Measurements from ENCODE around the gene EIF5A. TPM values are rescaled to one million over a fixed set of nuclear protein-coding genes. Genes with fewer than 3 reads are reported as not detected.
A peak's percentile ranks its signal among the peaks of the same experiment; 100 is the strongest.
"Not testable (repeated sequence)": the region's sequence is repeated elsewhere in the genome, so short reads cannot be mapped to it uniquely, and the experiment has no call there.

Gene EIF5A
- total RNA-seq, 2 donors from 2014 or later = 274 to 374 TPM

DNA sequence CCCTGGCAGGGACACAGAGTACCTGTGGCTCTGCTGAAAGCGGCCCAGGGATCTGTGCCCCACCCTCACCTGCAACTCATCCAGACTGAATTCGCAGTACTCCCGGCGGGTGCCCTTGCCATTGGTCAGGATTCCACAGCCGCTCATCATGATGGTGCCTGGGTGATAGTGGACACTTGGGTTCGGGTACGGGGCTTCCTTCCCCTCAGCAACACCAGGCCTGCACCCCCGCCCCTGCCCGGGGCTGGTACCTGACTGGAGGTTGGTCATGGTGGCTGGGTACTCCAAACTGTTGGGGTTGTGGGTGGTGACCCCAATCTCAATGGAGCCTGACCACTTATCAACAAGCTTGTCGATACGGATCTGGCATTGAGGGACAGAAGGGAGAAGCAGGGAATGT lies 18.8 kb downstream of the EIF5A start:
- ATAC-seq = no peak
- intact Hi-C loops (cut with DNase I) = no loop called here
- no peak for DNase-seq

DNA sequence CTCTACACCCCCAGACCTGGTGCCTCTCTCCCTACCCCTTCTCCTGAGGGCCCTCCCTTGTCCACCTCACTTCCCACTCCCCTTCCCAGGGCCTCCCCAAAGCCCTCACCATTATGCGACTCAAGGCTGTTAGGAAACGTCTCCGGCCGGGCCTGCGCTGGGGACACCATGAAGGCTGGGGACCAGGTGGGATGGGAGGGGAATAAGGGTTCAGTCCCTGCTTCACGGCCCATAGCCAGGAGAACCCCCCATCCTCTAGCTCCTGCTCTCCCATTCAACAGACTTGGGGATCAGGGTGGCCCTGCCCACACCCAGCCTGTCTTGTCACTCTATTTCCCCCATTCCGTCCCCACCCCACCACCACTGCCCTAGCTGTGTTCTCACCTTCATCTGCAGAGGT lies 19.6 kb downstream of the EIF5A start:
- ATAC-seq = no peak
- intact Hi-C loops (cut with DNase I) = no loop called here

DNA sequence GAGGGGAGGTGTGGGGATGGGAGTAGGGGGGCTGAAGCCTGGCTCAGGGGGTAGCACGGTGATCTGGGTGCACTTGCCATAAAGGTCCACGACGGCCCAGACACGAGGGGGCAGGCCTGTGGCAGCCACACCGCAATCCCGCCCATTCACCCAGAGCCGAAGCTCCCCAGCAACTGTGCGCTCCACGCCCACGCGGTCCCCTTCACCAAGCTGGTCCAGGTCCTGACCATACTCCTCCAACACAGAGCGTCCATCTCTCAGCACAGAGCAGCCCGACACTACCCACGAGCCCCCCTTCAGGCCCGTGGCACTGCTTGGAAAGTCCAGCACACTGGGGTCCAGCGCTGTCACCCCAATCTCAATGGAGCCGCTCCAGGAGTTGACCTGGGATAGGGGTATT lies 20.1 kb downstream of the EIF5A start:
- no peak for ATAC-seq
- intact Hi-C loops (cut with DNase I) = no loop called here
- no peak for DNase-seq

More for the DNA sequence above, 19.6 kb downstream of the EIF5A start:
- no peak for DNase-seq

DNA sequence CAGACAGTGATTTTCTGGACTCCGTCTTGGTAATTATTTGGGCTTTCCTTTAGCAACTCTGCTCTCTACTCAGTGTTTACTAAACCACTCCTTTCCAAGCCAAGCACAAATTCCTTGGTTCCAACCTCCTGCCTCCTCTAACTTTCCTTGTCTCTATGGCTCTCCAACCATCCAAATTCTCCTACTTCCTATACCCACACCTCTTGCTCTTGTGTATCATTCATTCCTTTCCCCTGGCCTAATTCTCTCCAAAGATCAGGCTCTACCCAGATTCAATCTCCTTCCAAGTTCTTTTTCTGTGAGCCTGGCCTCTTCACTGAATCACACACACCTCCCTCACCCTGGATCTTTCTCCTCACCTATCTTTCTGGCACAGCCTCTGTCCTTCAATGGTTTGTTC lies 20.6 kb downstream of the EIF5A start:
- intact Hi-C loops (cut with DNase I) = no loop called here
- DNase-seq (no peak), ATAC-seq (no peak)

DNA sequence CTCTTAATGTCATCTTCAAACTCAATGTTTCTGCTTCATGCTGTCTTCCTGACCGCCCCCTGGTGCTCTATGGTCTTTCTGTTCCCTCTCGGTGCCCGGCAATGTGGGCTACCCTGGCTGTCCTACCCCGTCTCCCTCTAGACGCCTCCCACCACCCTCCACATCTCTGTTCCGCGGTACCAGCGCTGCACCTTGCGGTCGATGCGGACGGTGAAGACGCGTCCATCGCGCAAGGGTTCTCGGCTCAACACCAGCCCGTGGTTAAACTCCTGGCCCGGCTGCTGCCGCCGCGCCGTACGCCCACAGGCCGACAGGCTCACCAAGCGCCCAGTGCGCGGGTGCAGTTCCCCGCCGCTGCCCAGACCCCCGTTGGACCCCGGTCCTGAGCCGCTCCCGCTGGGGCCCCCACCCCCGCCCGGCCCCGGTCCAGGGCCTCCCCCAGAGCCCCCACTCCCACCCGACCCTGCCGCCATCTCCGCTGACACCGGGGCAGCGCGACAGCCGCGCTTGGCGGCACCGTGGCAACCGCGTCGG lies 21.5 kb downstream of the EIF5A start, which contains the start of gene NEURL4:
Gene NEURL4, minus strand, starts transcription at position 496 of the 534 bp plus-strand sequence. Its CDS starts 23 bp downstream, at position 473.
- intact Hi-C loops (cut with DNase I) = no loop called here
- peak in 1 of 2 donors; percentile 18 for ATAC-seq
- no peak for DNase-seq

DNA sequence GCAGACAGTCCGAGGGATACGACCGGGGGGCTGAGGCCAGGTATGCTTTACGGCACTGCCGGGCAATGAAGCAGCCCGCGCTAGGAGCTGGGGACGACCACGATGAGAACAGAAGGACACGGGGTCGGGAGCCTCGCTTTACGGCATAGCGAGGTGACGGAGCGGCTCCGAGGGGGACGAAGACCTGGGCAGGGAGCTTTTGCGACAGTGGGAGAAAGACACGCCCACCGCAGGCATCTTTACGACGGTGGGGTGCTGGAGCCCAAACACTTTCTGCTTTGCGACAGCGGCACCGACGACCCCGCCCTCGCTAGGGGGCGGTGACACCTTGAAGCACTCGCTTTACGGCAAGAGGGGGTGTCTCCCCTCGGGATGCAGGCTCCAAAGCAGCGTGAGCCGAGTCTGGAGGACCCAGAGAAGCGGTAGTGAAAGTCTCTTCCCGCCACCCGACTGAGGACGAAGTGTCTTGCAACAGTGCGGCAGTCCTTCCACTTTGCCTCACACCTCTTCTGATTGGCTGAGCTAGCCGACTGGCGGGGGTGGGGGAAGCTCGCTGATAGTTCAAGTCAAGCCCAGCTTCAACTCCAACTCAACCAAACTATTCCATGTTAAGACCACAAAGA lies 22.1 kb downstream of the EIF5A start:
- intact Hi-C loops (cut with DNase I) = no loop called here

DNA sequence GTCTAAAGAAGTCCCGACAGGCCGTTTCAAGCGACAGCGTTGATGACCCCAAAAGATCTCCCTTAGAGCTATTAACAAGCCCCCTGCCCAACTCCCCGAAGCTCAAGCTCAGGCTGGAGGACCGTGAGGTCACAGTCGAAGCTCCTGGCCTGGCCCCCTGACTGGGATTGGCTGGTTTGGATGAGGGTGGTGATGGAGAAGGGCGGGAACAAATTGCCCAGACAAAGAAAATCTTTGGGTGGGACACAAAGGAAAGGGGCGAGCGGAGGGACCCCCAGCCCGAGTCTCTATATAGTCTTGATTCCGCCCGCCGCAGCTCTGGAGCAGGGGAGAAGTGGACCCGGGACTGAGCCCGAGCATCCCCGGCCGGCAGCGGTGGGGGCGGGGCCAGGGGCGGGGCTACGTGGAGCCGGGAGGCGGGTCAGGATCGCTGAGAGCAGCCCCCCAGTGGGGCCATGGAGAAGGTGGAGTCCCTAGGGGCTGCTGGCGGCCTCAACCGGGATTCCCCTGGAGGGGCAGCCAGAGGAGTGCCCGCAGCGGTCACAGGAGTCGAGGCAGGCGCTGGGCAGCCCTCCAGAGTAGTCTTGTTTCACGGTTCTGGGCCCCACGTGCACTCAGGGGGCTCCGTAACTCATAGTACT lies 22.7 kb downstream of the EIF5A start:
- intact Hi-C loops (cut with DNase I) = no loop called here
- ATAC-seq = peak; percentile 69 to 81
- DNase-seq = peak; percentile 85

More for the DNA sequence above, 22.1 kb downstream of the EIF5A start:
- ATAC-seq (peak; percentile 87 to 90), DNase-seq (peak; percentile 99)

DNA sequence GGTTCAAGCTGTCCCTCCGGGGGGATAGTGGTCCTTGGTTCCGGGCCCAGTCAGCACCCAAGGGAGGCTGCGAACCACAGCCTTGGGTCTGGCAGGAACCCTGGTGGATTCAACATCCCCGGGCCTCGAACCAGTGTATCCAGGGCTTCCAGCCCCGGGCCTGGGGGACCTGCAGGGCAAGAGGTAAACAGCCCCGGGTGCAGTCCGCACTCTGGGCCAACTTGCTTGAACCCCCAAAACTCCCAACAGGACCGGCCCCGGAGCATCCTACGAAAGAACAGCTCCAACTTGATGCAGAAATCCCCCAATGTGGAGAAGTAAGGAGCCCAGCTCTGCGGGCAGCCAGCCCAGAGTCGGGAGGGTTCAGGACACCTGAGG lies 23.2 kb downstream of the EIF5A start:
- no peak for ATAC-seq
- DNase-seq = no peak
- intact Hi-C loops (cut with DNase I) = no loop called here

DNA sequence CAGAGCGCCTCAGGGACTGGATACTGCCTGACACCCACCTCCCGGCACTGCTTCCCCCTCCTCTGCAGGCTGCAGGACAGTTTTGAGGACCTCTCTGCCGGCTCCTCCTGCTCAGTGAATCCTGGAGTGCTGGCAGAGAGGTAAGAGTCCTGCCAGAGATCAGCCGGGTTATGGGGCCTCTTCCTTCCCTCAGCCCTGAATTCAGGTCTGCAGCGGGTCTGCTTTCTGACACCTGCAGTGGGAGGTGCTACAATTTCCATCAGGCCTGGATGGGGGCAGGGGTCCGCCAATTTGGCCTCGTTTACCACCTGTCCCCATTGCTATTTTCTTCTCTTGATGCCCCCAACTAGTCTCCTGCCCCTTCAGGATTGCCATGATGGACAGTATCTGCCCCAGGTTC lies 24.7 kb downstream of the EIF5A start:
- DNase-seq (no peak), ATAC-seq (no peak)
- intact Hi-C loops (cut with DNase I) = no loop called here

DNA sequence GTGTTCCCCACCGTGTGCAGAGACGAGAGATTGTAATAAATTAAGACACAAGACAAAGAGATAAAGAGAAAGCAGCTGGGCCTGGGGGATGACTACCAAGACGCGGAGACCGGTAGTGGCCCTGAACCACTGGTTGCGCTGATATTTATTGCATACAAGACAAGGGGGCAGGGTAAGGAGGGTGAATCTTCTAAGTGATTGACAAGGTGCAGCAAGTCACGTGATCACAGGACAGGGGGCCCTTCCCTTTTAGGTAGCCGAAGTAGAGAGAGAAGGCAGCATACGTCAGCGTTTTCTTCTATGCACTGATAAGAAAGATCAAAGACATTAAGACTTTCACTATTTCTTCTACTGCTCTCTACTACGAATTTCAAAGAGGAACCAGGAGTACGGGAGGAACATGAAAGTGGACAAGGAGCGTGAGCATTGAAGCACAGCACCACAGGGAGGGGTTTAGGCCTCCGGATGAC lies 25.2 kb downstream of the EIF5A start:
- ATAC-seq; DNase-seq; intact Hi-C loops (cut with DNase I): not testable (repeated sequence)

DNA sequence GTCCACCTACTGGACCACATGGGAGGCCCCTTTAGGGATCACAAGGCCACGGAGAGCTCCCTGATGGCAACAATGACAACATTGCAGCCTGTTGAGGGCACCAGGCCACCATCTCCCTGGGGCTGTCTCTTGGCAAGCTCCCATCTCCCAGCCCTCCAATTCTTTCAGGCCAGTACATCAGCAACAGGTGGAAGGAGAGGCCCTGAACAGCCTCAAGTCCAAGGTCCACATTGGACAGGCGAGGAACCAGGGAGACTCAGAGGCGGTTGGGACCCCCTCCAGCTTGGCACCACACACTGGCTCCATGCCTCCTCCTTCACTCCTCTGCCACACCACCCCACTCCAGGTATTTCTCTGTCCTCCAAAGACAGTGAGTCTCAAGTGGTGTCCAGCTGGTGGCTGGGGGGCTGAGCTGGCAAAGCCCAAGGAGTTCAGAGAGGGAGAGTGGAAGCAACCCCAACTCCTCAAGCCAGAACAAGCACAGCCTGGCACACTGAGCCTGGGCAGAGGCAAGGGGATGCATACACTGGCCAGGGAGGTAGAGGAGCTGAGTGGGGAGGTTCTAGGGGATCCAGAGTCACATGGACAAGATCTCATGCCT lies 27.6 kb downstream of the EIF5A start:
- DNase-seq = no peak
- ATAC-seq = no peak
- intact Hi-C loops (cut with DNase I) = no loop called here

DNA sequence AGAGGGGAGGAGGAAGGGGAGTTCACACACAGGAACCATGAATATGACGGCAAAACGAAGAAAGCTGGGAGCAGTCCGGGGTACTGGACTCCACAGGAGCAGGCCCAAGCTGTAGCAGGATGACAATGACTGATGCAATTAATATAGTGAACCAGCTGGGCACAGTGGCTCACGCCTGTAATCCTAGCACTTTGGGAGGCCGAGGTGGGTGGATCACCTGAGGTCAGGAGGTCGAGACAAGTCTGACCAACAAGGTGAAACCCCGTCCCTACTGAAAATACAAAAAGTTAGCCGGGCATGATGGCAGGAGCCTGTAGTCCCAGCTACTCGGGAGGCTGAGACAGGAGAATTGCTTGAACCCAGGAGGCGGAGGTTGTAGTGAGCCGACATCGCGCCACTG lies 28.3 kb downstream of the EIF5A start:
- ATAC-seq; intact Hi-C loops (cut with DNase I); DNase-seq: not testable (repeated sequence)

DNA sequence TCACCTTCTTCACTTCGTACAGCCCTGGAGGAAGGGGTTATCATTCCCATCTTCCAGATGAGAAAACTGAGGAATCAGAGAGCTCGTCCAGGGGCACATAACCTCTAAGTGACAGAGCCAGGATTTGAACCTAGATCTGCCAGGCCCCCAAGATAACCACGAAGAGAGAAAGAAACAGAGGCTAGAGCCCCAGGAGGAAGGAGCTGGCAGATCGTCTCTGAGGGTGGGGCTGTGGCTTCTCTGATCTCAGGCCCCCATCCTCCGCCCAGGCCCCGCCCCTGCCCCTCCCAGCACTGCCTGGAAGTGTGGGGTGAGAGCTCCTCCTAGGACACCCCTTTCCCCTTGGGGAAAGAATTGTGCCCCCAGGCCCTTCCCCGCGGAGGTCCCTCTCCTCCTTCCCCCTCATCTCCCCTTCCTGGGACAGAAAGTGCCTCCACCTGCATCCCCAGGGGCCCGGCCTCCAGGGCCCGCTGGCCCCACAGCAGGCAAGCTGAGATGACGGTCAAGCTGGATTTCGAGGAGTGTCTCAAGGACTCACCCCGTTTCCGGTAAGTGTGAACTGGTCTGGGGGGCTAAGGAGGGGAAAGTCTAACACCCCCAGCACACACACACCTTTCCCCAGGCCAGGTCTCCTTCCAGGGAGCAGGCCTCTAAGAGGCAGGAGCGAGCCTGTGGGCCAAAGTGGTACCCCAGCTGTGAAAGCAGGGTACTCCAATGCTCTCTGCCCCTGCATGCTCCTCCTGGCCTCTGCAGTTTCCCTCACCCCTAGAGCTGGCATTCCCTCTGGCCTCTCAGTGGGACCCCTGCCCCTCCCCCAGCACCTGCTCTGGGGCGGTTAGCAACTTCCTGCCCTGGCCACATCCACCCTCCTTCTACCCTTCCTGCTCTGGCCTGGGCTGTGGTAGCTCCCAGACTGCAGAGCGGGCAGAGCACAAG lies 29.1 kb downstream of the EIF5A start, which contains the start of gene ACAP1:
Gene ACAP1, plus strand, starts transcription at position 290 of the 936 bp plus-strand sequence. Its CDS starts 206 bp downstream, at position 496.
- DNase-seq (no peak), ATAC-seq (peak; percentile 65 to 86)
- intact Hi-C loops (cut with DNase I) = no loop called here

DNA sequence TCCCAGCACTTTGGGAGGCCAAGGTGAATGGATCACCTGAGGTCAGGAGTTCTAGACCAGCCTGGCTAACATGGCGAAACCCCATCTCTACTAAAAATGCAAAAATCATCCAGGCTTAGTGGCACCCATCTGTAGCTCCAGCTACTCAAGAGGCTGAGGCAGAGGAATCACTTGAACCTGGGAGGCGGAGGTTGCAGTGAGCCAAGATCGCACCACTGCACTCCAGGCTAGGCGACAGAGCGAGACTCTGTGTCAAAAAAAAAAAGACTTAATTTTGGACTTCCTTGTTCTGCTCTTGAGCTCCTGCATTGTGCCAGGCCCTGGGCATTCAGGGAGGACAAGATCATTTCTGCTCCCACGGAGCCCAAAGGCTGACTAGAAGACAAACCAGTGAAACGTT lies 30.2 kb downstream of the EIF5A start:
- intact Hi-C loops (cut with DNase I); ATAC-seq; DNase-seq: not testable (repeated sequence)

DNA sequence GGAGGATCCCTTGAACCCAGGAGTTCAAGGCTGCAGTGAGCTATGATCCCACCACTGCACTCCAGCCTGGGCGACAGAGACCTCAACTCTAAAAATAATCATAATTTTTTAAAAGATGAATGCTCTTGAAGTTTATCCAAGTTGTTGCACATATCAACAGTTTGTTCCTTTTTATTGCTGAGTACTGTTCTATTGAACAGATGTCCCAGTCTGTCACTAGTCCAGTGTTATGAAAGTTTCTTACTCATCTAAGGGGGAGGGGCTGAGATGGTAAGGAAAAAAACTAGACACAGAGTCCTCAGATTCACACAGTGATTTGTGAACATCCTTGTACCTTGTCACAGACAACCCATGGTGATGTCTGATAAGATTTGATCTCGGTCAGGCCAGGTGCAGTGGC lies 32.8 kb downstream of the EIF5A start:
- no peak for DNase-seq
- ATAC-seq = no peak
- intact Hi-C loops (cut with DNase I) = no loop called here

DNA sequence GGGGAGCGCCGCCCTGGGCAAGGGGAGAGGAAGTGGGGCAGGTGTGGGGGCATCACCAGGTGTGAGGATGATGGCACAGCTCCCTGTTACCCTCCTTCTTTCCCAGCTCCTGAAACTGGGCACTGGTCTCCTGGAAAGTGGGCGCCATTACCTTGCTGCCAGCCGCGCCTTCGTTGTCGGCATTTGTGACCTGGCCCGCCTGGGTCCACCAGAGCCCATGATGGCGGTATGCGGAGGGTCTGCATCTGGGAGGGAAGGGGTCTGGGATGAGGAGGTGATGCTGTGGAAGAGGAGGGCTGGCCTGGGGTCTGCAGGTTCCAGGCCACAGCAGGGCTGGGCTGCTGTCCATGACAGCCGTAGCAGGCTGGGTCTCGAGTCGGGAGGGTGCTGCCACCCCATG lies 34.4 kb downstream of the EIF5A start:
- intact Hi-C loops (cut with DNase I) = no loop called here
- ATAC-seq = no peak

DNA sequence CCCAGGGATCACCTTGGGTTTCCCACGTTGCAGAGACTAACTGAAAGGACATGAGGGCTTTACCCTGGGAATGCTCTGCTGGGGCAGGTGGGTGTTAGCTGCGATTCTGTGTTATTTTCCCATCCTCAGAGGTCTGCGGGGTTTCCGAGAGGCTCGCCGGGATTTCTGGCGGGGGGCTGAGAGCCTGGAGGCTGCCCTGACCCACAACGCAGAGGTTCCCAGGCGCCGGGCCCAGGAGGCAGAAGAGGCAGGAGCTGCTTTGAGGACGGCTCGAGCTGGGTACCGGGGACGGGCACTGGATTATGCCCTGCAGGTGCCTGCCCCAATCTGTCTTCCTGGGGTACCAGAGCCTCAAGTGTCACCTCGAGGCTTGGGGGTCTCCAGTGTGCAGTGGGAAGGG lies 35.8 kb downstream of the EIF5A start:
- ATAC-seq (no peak), DNase-seq (no peak)
- intact Hi-C loops (cut with DNase I) = no loop called here

More for the DNA sequence above, 34.4 kb downstream of the EIF5A start:
- no peak for DNase-seq

DNA sequence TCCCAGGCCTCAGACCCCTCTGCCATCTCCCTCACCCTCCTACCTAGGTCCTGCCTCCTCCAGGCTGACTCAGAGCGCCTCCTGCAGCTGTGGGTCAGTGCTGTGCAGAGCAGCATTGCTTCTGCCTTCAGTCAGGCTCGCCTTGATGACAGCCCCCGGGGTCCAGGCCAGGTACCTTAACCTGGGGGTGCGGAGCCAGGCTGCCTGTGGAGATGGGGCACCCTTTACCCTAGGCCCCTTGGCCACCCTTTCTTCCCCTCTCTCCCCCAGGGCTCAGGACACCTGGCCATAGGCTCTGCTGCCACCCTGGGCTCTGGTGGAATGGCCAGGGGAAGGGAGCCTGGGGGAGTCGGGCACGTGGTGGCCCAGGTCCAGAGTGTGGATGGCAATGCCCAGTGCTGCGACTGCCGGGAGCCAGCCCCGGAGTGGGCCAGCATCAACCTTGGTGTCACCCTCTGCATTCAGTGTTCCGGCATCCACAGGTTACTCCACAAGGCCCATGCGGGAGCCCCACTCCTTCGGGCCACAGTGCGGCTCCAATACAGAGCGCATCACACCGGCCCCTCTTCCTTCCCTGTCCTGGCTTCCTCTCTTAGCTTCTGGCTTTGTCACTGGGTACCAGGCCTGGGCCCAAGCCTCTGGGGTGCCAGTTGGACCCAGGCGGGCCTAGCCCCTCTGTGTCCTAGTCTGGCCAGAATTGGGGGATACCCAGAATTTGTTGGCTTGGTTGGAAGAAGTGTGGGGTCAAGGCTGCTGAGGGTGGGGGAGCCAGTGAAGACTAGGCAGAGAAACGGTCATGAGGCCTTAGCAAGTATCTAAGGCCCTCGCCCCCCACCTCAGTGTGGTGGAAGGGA lies 39.6 kb downstream of the EIF5A start:
- intact Hi-C loops (cut with DNase I) = loop anchor here in 1 of 2 donors (5.0 kb wide), 1 partner anchor 65 kb away; the partner anchor contains the start of gene SLC2A4
- DNase-seq (no peak), ATAC-seq (no peak)

Measured in left cardiac atrium (tissue), 4 donors.